HepG2 (cell line): ENCODE results near the gene GDF15. TPM values are rescaled to one million over a fixed set of nuclear protein-coding genes. Genes with fewer than 3 reads are reported as not detected.

Experiments used
- ARID5B ChIP-seq: IDR thresholded peaks from 2 replicates; pipeline ENCODE4 v1.4.0; 2020; ENCODE audit warnings: mild to moderate bottlenecking, missing genetic modification reagents
- ATF5 ChIP-seq: sonication (generic); formaldehyde crosslinking; IDR thresholded peaks from 2 replicates; pipeline ENCODE4 v1.4.0; 2020; ENCODE audit warnings: mild to moderate bottlenecking, low read depth, missing genetic modification reagents
- ETV5 ChIP-seq: IDR thresholded peaks from 2 replicates; pipeline ENCODE4 v1.6.1; 2018; ENCODE audit warnings: missing biosample characterization, missing genetic modification reagents, inconsistent platforms, borderline replicate concordance
- FOXJ3 ChIP-seq: sonication (generic); formaldehyde crosslinking; IDR thresholded peaks from 2 replicates; pipeline ENCODE4 v1.4.0; 2020; ENCODE audit warnings: missing genetic modification reagents, mild to moderate bottlenecking, borderline replicate concordance
- HMG20A ChIP-seq: IDR thresholded peaks from 2 replicates; pipeline ENCODE4 v1.6.1; 2016; ENCODE audit warnings: borderline replicate concordance
- HNRNPH1 ChIP-seq: fragments of 200-400 bp; formaldehyde crosslinking; optimal IDR thresholded peaks from 2 replicates; pipeline ENCODE3; 2017; ENCODE audit warnings: mild to moderate bottlenecking, low read depth, low read length
- HNRNPLL ChIP-seq: fragments of 200-400 bp; formaldehyde crosslinking; IDR thresholded peaks from 2 replicates; pipeline ENCODE4 v1.6.1; 2017; ENCODE audit warnings: mild to moderate bottlenecking, low read depth, low read length; ENCODE audit not compliant: poor library complexity, severe bottlenecking
- MAFG ChIP-seq: sonication (generic); formaldehyde crosslinking; IDR thresholded peaks from 2 replicates; pipeline ENCODE4 v1.5.1; 2020; ENCODE audit warnings: mild to moderate bottlenecking, missing genetic modification reagents
- MIER3 ChIP-seq: IDR thresholded peaks from 2 replicates; pipeline ENCODE4 v1.6.1; 2016; ENCODE audit warnings: missing compliant biosample characterization, borderline replicate concordance
- MNT ChIP-seq: fragments of 450-650 bp; IDR thresholded peaks from 2 replicates; pipeline ENCODE4 v1.6.1; 2016
- NCOA1 ChIP-seq: sonication (generic); formaldehyde crosslinking; IDR thresholded peaks from 2 replicates; pipeline ENCODE4 v1.9.0; 2021; ENCODE audit warnings: missing genetic modification reagents
- SIN3A ChIP-seq: IDR thresholded peaks from 2 replicates; pipeline ENCODE4 v1.6.1; 2011; ENCODE audit warnings: low read depth, mild to moderate bottlenecking, control low read depth, low read length, borderline replicate concordance
- SMARCC2 ChIP-seq: fragments of 450-650 bp; IDR thresholded peaks from 2 replicates; pipeline ENCODE4 v1.6.1; 2017; ENCODE audit warnings: antibody characterized with exemption, mild to moderate bottlenecking
- SNAPC5 ChIP-seq: sonication (generic); formaldehyde crosslinking; IDR thresholded peaks from 2 replicates; pipeline ENCODE4 v1.8.1; 2023; ENCODE audit warnings: mild to moderate bottlenecking, missing genetic modification reagents, borderline replicate concordance
- SP1 ChIP-seq, 2 experiments: fragments of 450-650 bp in 1 of 2; sonication (generic) in 1 of 2; formaldehyde crosslinking in 1 of 2; IDR thresholded peaks; 2 replicates each; pipeline versions ENCODE4 v1.4.0 to v1.6.1; 2016 to 2020; ENCODE audit warnings: missing genetic modification reagents in 1 of 2
- TRIM24 ChIP-seq: sonication (generic); formaldehyde crosslinking; IDR thresholded peaks from 2 replicates; pipeline ENCODE4 v1.8.0; 2022; ENCODE audit warnings: mild to moderate bottlenecking, missing genetic modification reagents
- ZNF160 ChIP-seq: sonication (generic); formaldehyde crosslinking; IDR thresholded peaks from 2 replicates; pipeline ENCODE4 v1.8.0; 2022; ENCODE audit warnings: mild to moderate bottlenecking, inconsistent platforms, missing genetic modification reagents
- ZNF224 ChIP-seq: sonication (generic); formaldehyde crosslinking; IDR thresholded peaks from 2 replicates; pipeline ENCODE4 v1.5.0; 2020; ENCODE audit warnings: mild to moderate bottlenecking, missing genetic modification reagents
- ZNF317 ChIP-seq: sonication (generic); formaldehyde crosslinking; IDR thresholded peaks from 2 replicates; pipeline ENCODE4 v1.5.0; 2020; ENCODE audit warnings: mild to moderate bottlenecking, missing genetic modification reagents
- ZNF367 ChIP-seq: sonication (generic); formaldehyde crosslinking; IDR thresholded peaks from 2 replicates; pipeline ENCODE4 v1.4.0; 2020; ENCODE audit warnings: missing genetic modification reagents, borderline replicate concordance
- ZNF430 ChIP-seq: sonication (generic); formaldehyde crosslinking; IDR thresholded peaks from 2 replicates; pipeline ENCODE4 v1.9.0; 2021; ENCODE audit warnings: mild to moderate bottlenecking, missing genetic modification reagents
- ZNF75D ChIP-seq: sonication (generic); formaldehyde crosslinking; IDR thresholded peaks from 2 replicates; pipeline ENCODE4 v1.8.1; 2023; ENCODE audit warnings: missing genetic modification reagents, mild to moderate bottlenecking, borderline replicate concordance
- ZNF773 ChIP-seq: sonication (generic); formaldehyde crosslinking; IDR thresholded peaks from 2 replicates; pipeline ENCODE4 v1.4.0; 2020; ENCODE audit warnings: missing genetic modification reagents, borderline replicate concordance
- polyA plus RNA-seq, 8 experiments: library from polyadenylated mRNA; depleted of rRNA in 3 of 8; stranded (reverse) in 7 of 8; unstranded in 1 of 8; fragments of >200 nt; fragmentation: Illumina TruSeq in 4 of 8; extraction: Trizol in 4 of 8; gene quantifications; 2 replicates each; pipeline versions ENCODE4 v1.2.1 to v1.2.3, GENCODE V29; 2011 to 2016; ENCODE audit warnings: low read depth in 4 of 8, missing spikeins in 1 of 8, mixed read lengths in 1 of 8; ENCODE audit not compliant: insufficient read depth in 1 of 8
- total RNA-seq, 5 experiments: library from RNA; depleted of rRNA; stranded (reverse); fragments of >200 nt; fragmentation: Illumina TruSeq; extraction: Trizol; gene quantifications; 2 replicates each; pipeline ENCODE4 v1.2.3, GENCODE V29; 2016; ENCODE audit warnings: low read depth in 1 of 5

Gene GDF15
- total and polyA plus RNA-seq, 2 of the 13 experiments (the other 11 are each of a cell fraction or from before 2014, with no cell fraction given): 146 to 422 TPM

GRCh38 chr19:18438331-18439024 lies 52.5 kb downstream of the GDF15 start (continued):
- no peak for TF ChIP-seq ZNF224 (CRISPR knock-in tag)
- no peak for TF ChIP-seq FOXJ3
- TF ChIP-seq SMARCC2: no peak
- no peak for TF ChIP-seq MNT
- no peak; the same call in 1 of the 2 replicates for TF ChIP-seq ARID5B (CRISPR knock-in tag)
- TF ChIP-seq HMG20A (CRISPR knock-in tag): no peak
- no peak; the same call in 1 of the 2 replicates for TF ChIP-seq ZNF317 (CRISPR knock-in tag)
- TF ChIP-seq SP1 (IDR thresholded peaks at IDR 0.05): no peak
- 0 out of 2 replicates have a peak, but pooled peaks have one; percentile 0 for TF ChIP-seq SP1 (CRISPR knock-in tag; IDR thresholded peaks at IDR 0.05)
- TF ChIP-seq ZNF75D: no peak
- no peak for TF ChIP-seq SIN3A
- no peak for TF ChIP-seq ZNF430 (CRISPR knock-in tag)
- TF ChIP-seq ZNF367 (CRISPR knock-in tag): no peak
- TF ChIP-seq SNAPC5 (CRISPR knock-in tag): no peak
- no peak for TF ChIP-seq ETV5 (CRISPR knock-in tag)
- no peak for TF ChIP-seq NCOA1 (CRISPR knock-in tag)
- no peak for TF ChIP-seq ATF5 (CRISPR knock-in tag)
- TF ChIP-seq MIER3 (CRISPR knock-in tag): no peak
- TF ChIP-seq MAFG (CRISPR knock-in tag): no peak
- 0 out of 2 replicates have a peak, but pooled peaks have one; percentile 28 for TF ChIP-seq ZNF160
- TF ChIP-seq TRIM24 (CRISPR knock-in tag): no peak
- TF ChIP-seq HNRNPLL: no peak
- no peak for TF ChIP-seq HNRNPH1
- no peak for TF ChIP-seq ZNF773 (CRISPR knock-in tag)
